ENCODE measurements around the gene USP13. TPM values are rescaled to one million over a fixed set of nuclear protein-coding genes. Genes with fewer than 3 reads are reported as not detected.

Gene USP13
- total RNA-seq, 3 donors from 2014 or later (not counting 1 experiment from before 2014, with no cell fraction given), result 2.4 to 5.6 (median 3.0) TPM

- Mint-ChIP-seq H3K4me3 (no peak overlapping the region), H3K9me3 (no peaks in the 10 kb centered on the region), H3K27ac (no peak overlapping the region), H3K36me3 (peaks cover 11% of the 10 kb centered on the region), H3K4me1 (no peaks in the 10 kb centered on the region), H3K27me3 (ENCODE audit: low read depth in 2 of 2) (no peaks in the 10 kb centered on the region)
- TF ChIP-seq CTCF (IDR thresholded peaks at IDR 0.05), result no peak
- no peak for ATAC-seq
- H3K4me3 ChIP-seq (ENCODE audit: low read length), result no peak overlapping the region
- 85% methylated on average over 1 of the region's 1 CpG for WGBS (ENCODE audit: insufficient coverage)
- no peak overlapping the region for H3K27ac ChIP-seq (ENCODE audit: low read length)
- no peaks in the 10 kb centered on the region for H3K27me3 ChIP-seq (ENCODE audit: control insufficient read depth, insufficient read depth, low read length)
- H3K9me3 ChIP-seq (ENCODE audit: control insufficient read depth, insufficient read depth, low read length), result no peaks in the 10 kb centered on the region
- H3K4me1 ChIP-seq (ENCODE audit: control insufficient read depth, insufficient read depth, low read length), result no peaks in the 10 kb centered on the region
- no peak for DNase-seq
- H3K36me3 ChIP-seq (ENCODE audit: control insufficient read depth, insufficient read depth, low read length), result no peaks in the 10 kb centered on the region
- intact Hi-C loops (cut with micrococcal nuclease), result no loop called here
Measured at GRCh38 chr3:179706233-179706632, 53.4 kb downstream of the USP13 start.

DNA sequence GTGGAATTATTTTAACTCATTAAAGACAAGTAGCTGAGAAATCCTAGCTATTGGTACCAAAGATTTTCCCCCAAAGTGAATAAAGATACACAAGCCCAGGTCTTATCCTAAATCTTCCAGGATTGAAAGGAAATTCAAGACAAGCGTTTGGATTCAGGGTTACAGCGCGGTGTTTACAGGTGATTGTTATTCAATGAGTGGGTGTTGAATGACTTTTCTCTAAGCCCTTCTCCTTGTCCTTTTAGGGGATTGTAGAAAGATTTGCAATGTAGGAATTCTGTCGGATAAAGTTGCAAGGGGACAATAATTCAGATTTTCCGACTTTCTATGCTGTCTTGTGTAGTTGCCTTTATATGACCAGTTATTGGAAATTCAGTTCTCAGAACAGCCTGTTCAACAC, 57.2 kb downstream of the USP13 start:
- H3K27me3 ChIP-seq (ENCODE audit: control insufficient read depth, insufficient read depth, low read length), result no peaks in the 10 kb centered on the region
- ATAC-seq (no peak), DNase-seq (no peak)
- no peak overlapping the region for H3K4me3 ChIP-seq (ENCODE audit: low read length)
- H3K27me3 Mint-ChIP-seq (ENCODE audit: low read depth in 2 of 2), result no peaks in the 10 kb centered on the region
- H3K4me1 Mint-ChIP-seq, result no peaks in the 10 kb centered on the region
- no peaks in the 10 kb centered on the region for H3K9me3 ChIP-seq (ENCODE audit: control insufficient read depth, insufficient read depth, low read length)
- no peak overlapping the region for H3K27ac ChIP-seq (ENCODE audit: low read length)
- no peaks in the 10 kb centered on the region for H3K9me3 Mint-ChIP-seq
- WGBS (ENCODE audit: insufficient coverage), result 92% methylated on average over 5 of the region's 5 CpGs
- TF ChIP-seq CTCF (IDR thresholded peaks at IDR 0.05), result no peak
- H3K4me1 ChIP-seq (ENCODE audit: control insufficient read depth, insufficient read depth, low read length), result no peaks in the 10 kb centered on the region
- H3K27ac Mint-ChIP-seq, result no peak overlapping the region
- intact Hi-C loops (cut with micrococcal nuclease), result no loop called here
- no peak overlapping the region for H3K4me3 Mint-ChIP-seq
- H3K36me3 ChIP-seq (ENCODE audit: control insufficient read depth, insufficient read depth, low read length), result no peaks in the 10 kb centered on the region
- H3K36me3 Mint-ChIP-seq, result peaks cover 11% of the 10 kb centered on the region

- WGBS (ENCODE audit: insufficient coverage), result 97% methylated on average over 3 of the region's 6 CpGs
- H3K4me1 Mint-ChIP-seq, result no peaks in the 10 kb centered on the region
- no peak for TF ChIP-seq CTCF (IDR thresholded peaks at IDR 0.05)
Measured at GRCh38 chr3:179713643-179714090, 60.8 kb downstream of the USP13 start.

DNA sequence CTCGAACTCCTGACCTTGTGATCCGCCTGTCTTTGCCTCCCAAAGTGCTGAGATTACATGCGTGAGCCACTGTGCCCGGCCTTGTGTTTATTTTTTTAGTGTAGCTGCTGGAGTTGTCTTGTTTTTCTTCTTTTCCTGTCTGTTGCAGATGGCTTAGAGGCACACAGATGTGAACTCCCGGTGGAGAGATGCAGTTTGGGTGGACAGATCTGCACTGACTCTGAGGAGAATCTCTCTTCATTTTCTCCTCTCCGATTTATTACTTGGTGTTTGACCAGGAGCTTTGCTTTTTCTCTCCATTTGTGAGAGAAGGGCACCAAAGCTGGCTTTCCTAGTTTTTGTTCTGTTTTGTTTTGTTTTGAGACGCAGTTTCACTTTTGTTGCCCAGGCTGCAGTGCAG, 62.7 kb downstream of the USP13 start:
- Histone ChIP-seq H3K27me3 (ENCODE audit: control insufficient read depth, insufficient read depth, low read length) (no peaks in the 10 kb centered on the region), H3K4me3 (ENCODE audit: low read length) (no peak overlapping the region), H3K27ac (ENCODE audit: low read length) (no peak overlapping the region), H3K9me3 (ENCODE audit: control insufficient read depth, insufficient read depth, low read length) (no peaks in the 10 kb centered on the region), H3K36me3 (ENCODE audit: control insufficient read depth, insufficient read depth, low read length) (no peaks in the 10 kb centered on the region), H3K4me1 (ENCODE audit: control insufficient read depth, insufficient read depth, low read length) (no peaks in the 10 kb centered on the region)
- no peak for DNase-seq
- H3K4me1 Mint-ChIP-seq, result no peaks in the 10 kb centered on the region
- H3K27ac Mint-ChIP-seq, result no peak overlapping the region
- no peak for ATAC-seq
- no peaks in the 10 kb centered on the region for H3K36me3 Mint-ChIP-seq
- WGBS (ENCODE audit: insufficient coverage), result 92% methylated on average over 7 of the region's 7 CpGs
- intact Hi-C loops (cut with micrococcal nuclease), result no loop called here
- no peaks in the 10 kb centered on the region for H3K27me3 Mint-ChIP-seq (ENCODE audit: low read depth in 2 of 2)
- TF ChIP-seq CTCF (IDR thresholded peaks at IDR 0.05), result no peak
- no peak overlapping the region for H3K4me3 Mint-ChIP-seq
- H3K9me3 Mint-ChIP-seq, result no peaks in the 10 kb centered on the region

More at GRCh38 chr3:179713643-179714090, 60.8 kb downstream of the USP13 start:
- no peak for DNase-seq
- H3K4me3 ChIP-seq (ENCODE audit: low read length), result no peak overlapping the region
- H3K4me3 Mint-ChIP-seq, result no peak overlapping the region
- no peak overlapping the region for H3K27ac Mint-ChIP-seq
- no peak for ATAC-seq
- H3K27me3 ChIP-seq (ENCODE audit: control insufficient read depth, insufficient read depth, low read length), result no peaks in the 10 kb centered on the region
- H3K36me3 ChIP-seq (ENCODE audit: control insufficient read depth, insufficient read depth, low read length), result no peaks in the 10 kb centered on the region
- H3K9me3 Mint-ChIP-seq, result no peaks in the 10 kb centered on the region
- H3K4me1 ChIP-seq (ENCODE audit: control insufficient read depth, insufficient read depth, low read length), result no peaks in the 10 kb centered on the region
- H3K9me3 ChIP-seq (ENCODE audit: control insufficient read depth, insufficient read depth, low read length), result no peaks in the 10 kb centered on the region
- intact Hi-C loops (cut with micrococcal nuclease), result no loop called here
- H3K27ac ChIP-seq (ENCODE audit: low read length), result no peak overlapping the region
- H3K36me3 Mint-ChIP-seq, result peaks cover 11% of the 10 kb centered on the region
- H3K27me3 Mint-ChIP-seq (ENCODE audit: low read depth in 2 of 2), result no peaks in the 10 kb centered on the region
